ENCODE data around the gene CCNY.

CCNY gene

DNA sequence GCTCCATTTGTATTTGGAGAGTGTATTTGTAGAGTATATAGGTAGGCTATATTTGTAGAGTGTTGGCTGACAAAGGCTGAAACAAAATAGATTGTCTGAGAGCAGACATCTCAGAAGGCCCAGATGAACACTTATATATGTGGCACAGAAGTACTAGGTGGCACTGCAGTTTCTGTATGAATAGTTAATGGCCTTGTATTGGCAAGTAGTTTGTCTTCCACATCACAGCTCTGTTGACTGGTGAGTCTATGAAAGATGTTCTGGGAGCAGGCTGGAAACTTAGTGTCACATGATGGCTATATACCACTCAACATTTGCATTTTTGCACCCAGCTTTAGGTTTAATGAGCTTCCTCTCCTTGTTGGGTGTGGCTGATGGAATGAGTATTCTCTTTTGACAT lies 51.9 kb downstream of the CCNY start:
- peak overlapping the region; percentile 50; the same call in 1 of the 2 replicates for H3K27ac ChIP-seq
- TF ChIP-seq ZFX (IDR thresholded peaks at IDR 0.05; ENCODE audit: borderline replicate concordance): no peak
- TF ChIP-seq, protein P1, sequence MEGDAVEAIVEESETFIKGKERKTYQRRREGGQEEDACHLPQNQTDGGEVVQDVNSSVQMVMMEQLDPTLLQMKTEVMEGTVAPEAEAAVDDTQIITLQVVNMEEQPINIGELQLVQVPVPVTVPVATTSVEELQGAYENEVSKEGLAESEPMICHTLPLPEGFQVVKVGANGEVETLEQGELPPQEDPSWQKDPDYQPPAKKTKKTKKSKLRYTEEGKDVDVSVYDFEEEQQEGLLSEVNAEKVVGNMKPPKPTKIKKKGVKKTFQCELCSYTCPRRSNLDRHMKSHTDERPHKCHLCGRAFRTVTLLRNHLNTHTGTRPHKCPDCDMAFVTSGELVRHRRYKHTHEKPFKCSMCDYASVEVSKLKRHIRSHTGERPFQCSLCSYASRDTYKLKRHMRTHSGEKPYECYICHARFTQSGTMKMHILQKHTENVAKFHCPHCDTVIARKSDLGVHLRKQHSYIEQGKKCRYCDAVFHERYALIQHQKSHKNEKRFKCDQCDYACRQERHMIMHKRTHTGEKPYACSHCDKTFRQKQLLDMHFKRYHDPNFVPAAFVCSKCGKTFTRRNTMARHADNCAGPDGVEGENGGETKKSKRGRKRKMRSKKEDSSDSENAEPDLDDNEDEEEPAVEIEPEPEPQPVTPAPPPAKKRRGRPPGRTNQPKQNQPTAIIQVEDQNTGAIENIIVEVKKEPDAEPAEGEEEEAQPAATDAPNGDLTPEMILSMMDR (IDR thresholded peaks at IDR 0.05): no peak

DNA sequence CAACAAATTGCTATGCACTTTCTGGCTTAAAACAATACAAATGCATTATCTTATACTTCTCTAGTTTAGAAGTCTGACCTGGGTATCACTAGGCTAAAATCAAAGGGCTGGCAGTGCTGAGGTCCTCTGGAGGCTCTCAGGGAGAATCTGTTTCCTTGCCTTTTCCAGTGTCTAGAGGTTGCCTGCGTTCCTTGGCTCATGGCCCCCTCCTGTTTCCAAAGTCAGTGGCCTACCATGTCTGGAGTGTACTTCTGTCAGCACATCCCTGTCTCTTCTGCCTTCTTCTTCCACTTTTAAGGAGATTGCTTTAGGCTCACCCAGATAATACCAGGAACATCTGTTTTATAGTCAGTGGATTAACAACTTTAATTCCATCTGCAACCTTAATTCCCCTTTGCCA lies 52.4 kb downstream of the CCNY start:
- H3K27ac ChIP-seq: 0 out of 2 replicates have a peak overlapping the region, but pooled peaks have one; percentile 50

DNA sequence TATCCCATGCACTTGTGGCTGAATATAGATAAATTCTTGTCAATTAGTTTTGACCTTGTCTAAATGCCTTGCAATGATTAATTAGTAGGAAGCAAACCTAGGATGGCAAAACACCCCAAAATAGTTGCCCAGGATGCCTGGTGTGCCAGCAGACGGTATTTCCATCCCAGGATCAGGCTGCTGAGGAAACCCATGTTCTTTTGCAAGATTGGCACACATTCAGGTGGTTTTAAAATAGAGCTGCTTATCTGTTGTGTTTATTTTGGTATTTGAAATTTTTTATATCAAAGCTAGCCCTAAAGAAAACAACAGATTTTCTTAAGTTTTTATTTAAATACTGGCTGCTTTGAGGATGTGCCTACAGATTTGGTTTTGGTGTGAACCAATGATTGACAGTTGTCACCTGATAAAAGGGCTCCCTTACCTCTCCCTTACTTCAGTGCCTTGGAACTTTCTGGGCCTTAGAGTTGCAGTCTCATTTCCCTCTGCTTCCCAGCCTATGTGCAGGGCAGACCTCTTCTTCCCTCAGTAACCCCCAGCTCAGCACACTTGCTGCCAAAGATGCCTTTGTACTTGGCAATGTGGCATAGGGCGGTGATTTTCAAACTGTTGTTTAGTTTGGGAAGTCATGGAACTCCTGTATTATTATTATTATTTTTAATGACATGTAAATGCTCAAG lies 54.0 kb downstream of the CCNY start:
- TF ChIP-seq ZFX (IDR thresholded peaks at IDR 0.05; ENCODE audit: borderline replicate concordance): no peak
- TF ChIP-seq, protein P1 (IDR thresholded peaks at IDR 0.05): no peak
- H3K27ac ChIP-seq: no peak overlapping the region

More for the DNA sequence above, 52.4 kb downstream of the CCNY start:
- TF ChIP-seq ZFX (IDR thresholded peaks at IDR 0.05; ENCODE audit: borderline replicate concordance): no peak
- TF ChIP-seq, protein P1 (IDR thresholded peaks at IDR 0.05): no peak

DNA sequence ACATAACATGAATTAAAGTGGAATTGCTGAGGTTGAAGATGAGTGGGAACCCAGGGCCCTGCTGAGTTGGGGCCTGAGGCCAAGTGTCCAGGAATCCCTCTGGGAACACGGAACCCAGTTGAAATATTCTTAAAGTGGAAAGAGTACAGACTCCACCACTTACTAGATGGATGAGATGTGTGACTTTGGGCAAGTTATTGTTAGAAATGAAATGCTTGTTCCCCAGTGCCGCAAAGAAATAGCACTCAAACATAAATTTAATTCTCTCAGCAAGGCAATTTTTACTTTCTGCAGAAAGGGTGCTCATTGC lies 54.5 kb downstream of the CCNY start:
- TF ChIP-seq, protein P1 (IDR thresholded peaks at IDR 0.05): no peak
- TF ChIP-seq ZFX (IDR thresholded peaks at IDR 0.05; ENCODE audit: borderline replicate concordance): no peak
- no peak overlapping the region for H3K27ac ChIP-seq

DNA sequence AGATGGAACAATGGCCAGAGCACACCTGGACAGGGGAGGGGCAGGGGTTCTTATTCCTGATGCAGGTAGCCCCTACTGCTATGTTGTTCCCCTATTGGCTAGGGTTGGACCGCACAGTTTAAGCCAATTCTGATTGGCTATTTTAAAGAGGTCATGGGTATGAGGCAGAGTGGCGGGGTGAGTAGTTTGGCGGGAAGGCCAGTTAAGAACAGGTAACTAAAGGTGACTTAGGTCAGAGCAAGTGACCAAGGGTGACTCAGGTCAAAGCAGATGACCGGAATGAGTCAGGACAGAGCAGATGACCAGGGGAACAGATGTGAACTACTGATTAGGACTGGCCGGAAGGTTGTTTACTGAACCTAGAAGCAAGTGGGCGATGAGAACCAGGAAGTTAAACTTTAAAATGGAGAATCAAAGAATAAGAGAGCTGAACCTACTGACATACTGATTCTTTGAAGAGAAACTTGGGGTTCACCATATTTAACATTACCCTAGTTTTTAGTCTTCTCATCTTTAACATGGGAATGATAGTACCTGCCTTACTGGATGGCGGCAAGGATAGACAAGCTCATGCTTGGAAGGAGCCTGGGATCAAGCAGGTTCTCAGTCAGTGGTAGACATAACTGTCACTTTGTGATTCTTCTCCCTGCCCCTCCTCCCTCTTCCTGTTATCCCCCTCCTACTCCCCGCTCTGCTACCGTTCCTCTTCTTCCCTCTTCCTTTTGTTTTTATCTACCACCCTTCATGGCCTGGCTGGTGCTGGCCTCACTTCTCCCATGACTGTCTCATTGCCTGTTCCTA lies 55.0 kb downstream of the CCNY start:
- TF ChIP-seq, protein P1 (IDR thresholded peaks at IDR 0.05): no peak
- TF ChIP-seq ZFX (IDR thresholded peaks at IDR 0.05; ENCODE audit: borderline replicate concordance): no peak
- H3K27ac ChIP-seq: no peak overlapping the region

DNA sequence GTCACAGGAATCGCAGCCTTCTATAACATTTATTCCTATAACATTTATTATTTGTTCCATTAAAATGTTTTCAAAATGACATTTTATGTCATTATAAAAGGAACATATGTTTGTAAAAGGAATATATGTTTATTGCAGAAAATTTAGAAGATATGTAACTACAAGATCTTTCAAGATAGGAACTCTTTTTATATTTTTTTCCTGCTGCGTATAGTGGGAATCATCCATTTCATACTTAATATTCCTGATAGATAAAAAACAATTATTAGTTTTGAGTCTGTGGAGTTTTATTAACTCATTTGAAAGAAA lies 55.6 kb downstream of the CCNY start:
- H3K27ac ChIP-seq: no peak overlapping the region
- TF ChIP-seq ZFX (IDR thresholded peaks at IDR 0.05; ENCODE audit: borderline replicate concordance): no peak
- TF ChIP-seq, protein P1 (IDR thresholded peaks at IDR 0.05): no peak
